Measurements from ENCODE around the gene PDK3.

- TF ChIP-seq CTCF (conservative IDR thresholded peaks at IDR 0.05 in 1 of 2, IDR thresholded peaks at IDR 0.05 in 1 of 2; ENCODE audit: extremely low read depth in 1 of 2, insufficient read depth in 1 of 2, low read depth in 1 of 2, low read length in 2 of 2) (no peak), EZH2 (IDR thresholded peaks at IDR 0.05; ENCODE audit: borderline replicate concordance, low read length) (no peak)
Observed at GRCh38 chrX:24426340-24426913, 38.7 kb upstream of the PDK3 start.
